Measurements from ENCODE around the gene SHISA4. TPM values are rescaled to one million over a fixed set of nuclear protein-coding genes. Genes with fewer than 3 reads are reported as not detected.

Gene SHISA4
- polyA plus RNA-seq, 5 donors: 14.7 to 25.6 (median 18.5) TPM

GRCh38 chr1:201880928-201881571 lies 7.6 kb upstream of the SHISA4 start:
- no peak for DNase-seq

GRCh38 chr1:201881617-201882016 lies 7.1 kb upstream of the SHISA4 start:
- DNase-seq: no peak

- DNase-seq: no peak
Measured at GRCh38 chr1:201882665-201883132, 6.0 kb upstream of the SHISA4 start.

GRCh38 chr1:201883266-201883665 lies 5.4 kb upstream of the SHISA4 start:
- DNase-seq: no peak

GRCh38 chr1:201883786-201884185 lies 4.9 kb upstream of the SHISA4 start:
- no peak for DNase-seq

- DNase-seq: no peak
Measured at GRCh38 chr1:201884425-201884824, 4.3 kb upstream of the SHISA4 start.

- no peak for DNase-seq
Measured at GRCh38 chr1:201885531-201886075, 3.1 kb upstream of the SHISA4 start.

- DNase-seq: no peak
Measured at GRCh38 chr1:201886103-201886885, 2.4 kb upstream of the SHISA4 start.

- no peak for DNase-seq
Measured at GRCh38 chr1:201887116-201887866, 1.4 kb upstream of the SHISA4 start.

GRCh38 chr1:201889090-201889968 lies 631 bp downstream of the SHISA4 start:
- DNase-seq: no peak

- DNase-seq: no peak
Measured at GRCh38 chr1:201890223-201890622, 1.5 kb downstream of the SHISA4 start.

- no peak for DNase-seq
Measured at GRCh38 chr1:201890806-201891450, 2.2 kb downstream of the SHISA4 start.

- no peak for DNase-seq
Measured at GRCh38 chr1:201891451-201892045, 2.9 kb downstream of the SHISA4 start.

- DNase-seq: no peak
Measured at GRCh38 chr1:201892211-201892610, 3.5 kb downstream of the SHISA4 start.

GRCh38 chr1:201893431-201893830 lies 4.7 kb downstream of the SHISA4 start:
- no peak for DNase-seq

- DNase-seq: no peak
Measured at GRCh38 chr1:201894343-201895119, 5.8 kb downstream of the SHISA4 start.

GRCh38 chr1:201895120-201895665 lies 6.5 kb downstream of the SHISA4 start:
- no peak for DNase-seq

GRCh38 chr1:201895913-201896807 lies 7.5 kb downstream of the SHISA4 start:
- peak; percentile 69 to 78 for DNase-seq

Measured in right lung (tissue), 5 donors.